H1 (cell line): ENCODE data around the gene UBE2I.

Source experiments
- BCL11A ChIP-seq, 2 experiments: IDR thresholded peaks; one replicate each; pipeline ENCODE4 v1.6.1; 2011; ENCODE audit warnings: low read depth in 2 of 2, low read length in 2 of 2, mild to moderate bottlenecking in 2 of 2
- BRCA1 ChIP-seq: IDR thresholded peaks from 2 replicates; pipeline ENCODE4 v1.6.1; 2012; ENCODE audit warnings: low read depth, low read length, improper control_type of control experiment
- CTCF ChIP-seq, 3 experiments: IDR thresholded peaks; 1 replicate in 2 of 3; 2 replicates in 1 of 3; pipeline versions ENCODE4 v1.5.1 to v1.6.1; 2011; ENCODE audit warnings: low read length in 3 of 3, mild to moderate bottlenecking in 3 of 3, inconsistent platforms in 2 of 3, low read depth in 1 of 3, moderate library complexity in 1 of 3; ENCODE audit not compliant: insufficient read depth in 1 of 3; ENCODE audit errors: control extremely low read depth in 1 of 3
- EGR1 ChIP-seq: IDR thresholded peaks from 2 replicates; pipeline ENCODE4 v1.6.1; 2011; ENCODE audit warnings: low read depth, low read length, borderline replicate concordance
- EP300 ChIP-seq, 2 experiments: IDR thresholded peaks; 1 replicate in 1 of 2; 2 replicates in 1 of 2; pipeline ENCODE4 v1.6.1; 2011 to 2012; ENCODE audit warnings: low read depth in 2 of 2, low read length in 2 of 2, mild to moderate bottlenecking in 2 of 2, borderline replicate concordance in 1 of 2, inconsistent platforms in 1 of 2, moderate library complexity in 1 of 2
- EZH2 ChIP-seq: fragments of 200-600 bp; sonication (generic); IDR thresholded peaks from 2 replicates; pipeline ENCODE4 v1.7.1; 2012; ENCODE audit warnings: low read depth, mild to moderate bottlenecking, moderate library complexity, low read length, inconsistent platforms; ENCODE audit not compliant: severe bottlenecking
- MAFK ChIP-seq: IDR thresholded peaks from 2 replicates; pipeline ENCODE4 v1.6.1; 2012; ENCODE audit warnings: low read depth, mild to moderate bottlenecking, improper control_type of control experiment, low read length
- POLR2A ChIP-seq, 2 experiments: IDR thresholded peaks; 1 replicate in 1 of 2; 2 replicates in 1 of 2; pipeline ENCODE4 v1.6.1; 2011; ENCODE audit warnings: low read depth in 2 of 2, low read length in 2 of 2, mild to moderate bottlenecking in 2 of 2; ENCODE audit errors: control extremely low read depth in 1 of 2
- POLR2AphosphoS5 ChIP-seq: IDR thresholded peaks from 2 replicates; pipeline ENCODE4 v1.6.1; 2011; ENCODE audit warnings: low read depth, low read length
- RFX5 ChIP-seq: IDR thresholded peaks from 2 replicates; pipeline ENCODE4 v1.6.1; 2011; ENCODE audit warnings: low read depth, low read length, improper control_type of control experiment, borderline replicate concordance
- SP1 ChIP-seq: IDR thresholded peaks from 2 replicates; pipeline ENCODE4 v1.6.1; 2011; ENCODE audit warnings: low read depth, low read length
- SP2 ChIP-seq: IDR thresholded peaks from 2 replicates; pipeline ENCODE4 v1.6.1; 2012; ENCODE audit warnings: mild to moderate bottlenecking, low read length, inconsistent platforms
- ZNF274 ChIP-seq: IDR thresholded peaks from 2 replicates; pipeline ENCODE4 v1.7.0; 2012; ENCODE audit warnings: low read length, borderline replicate concordance; ENCODE audit errors: extremely low read depth
- TF ChIP-seq, protein P1 (sequence below): IDR thresholded peaks from 2 replicates; pipeline ENCODE4 v1.6.1; 2012; ENCODE audit warnings: inconsistent platforms

DNA sequence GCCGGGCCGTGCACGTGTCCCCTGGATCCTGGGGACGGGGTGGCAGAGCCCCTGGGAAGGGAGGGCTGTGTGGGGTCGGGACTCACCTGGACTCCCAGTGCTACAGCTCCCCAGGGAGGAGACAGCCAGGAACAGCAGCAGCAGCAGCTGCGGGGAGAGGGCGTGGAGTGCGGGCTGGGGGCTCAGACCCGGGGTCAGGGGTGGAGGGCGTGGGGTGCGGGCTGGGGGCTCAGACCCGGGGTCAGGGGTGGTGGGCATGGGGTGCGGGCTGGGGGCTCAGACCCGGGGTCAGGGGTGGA, 32.9 kb upstream of the UBE2I start:
- no peak for TF ChIP-seq POLR2A (IDR thresholded peaks at IDR 0.05; ENCODE audit: control extremely low read depth in 1 of 2, low read depth in 2 of 2, low read length in 2 of 2)
- no peak for TF ChIP-seq BCL11A (IDR thresholded peaks at IDR 0.05; ENCODE audit: low read depth in 2 of 2, low read length in 2 of 2)
- no peak for TF ChIP-seq EZH2
- no peak for TF ChIP-seq MAFK
- no peak for TF ChIP-seq SP1
- no peak for TF ChIP-seq SP2
- TF ChIP-seq POLR2AphosphoS5: no peak
- TF ChIP-seq CTCF (IDR thresholded peaks at IDR 0.05; ENCODE audit: control extremely low read depth in 1 of 3, insufficient read depth in 1 of 3, low read depth in 1 of 3, low read length in 3 of 3): no peak
- TF ChIP-seq, protein P1, sequence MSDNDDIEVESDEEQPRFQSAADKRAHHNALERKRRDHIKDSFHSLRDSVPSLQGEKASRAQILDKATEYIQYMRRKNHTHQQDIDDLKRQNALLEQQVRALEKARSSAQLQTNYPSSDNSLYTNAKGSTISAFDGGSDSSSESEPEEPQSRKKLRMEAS: no peak
- TF ChIP-seq EP300 (IDR thresholded peaks at IDR 0.05; ENCODE audit: borderline replicate concordance in 1 of 2, low read depth in 2 of 2, low read length in 2 of 2): no peak
- no peak for TF ChIP-seq ZNF274
- TF ChIP-seq BRCA1: no peak
- no peak for TF ChIP-seq EGR1
- TF ChIP-seq RFX5: no peak
